Body of pancreas (tissue), 4 donors: Measurements from ENCODE around the gene ITIH4.

Experiments
- CTCF ChIP-seq, 7 experiments: fragments of 450-650 bp in 4 of 7; fragments of 200-600 bp in 3 of 7; sonication (generic) in 3 of 7; IDR thresholded peaks; one replicate each; pipeline ENCODE4 v1.5.1; 2016 to 2019; ENCODE audit warnings: antibody characterized with exemption in 7 of 7
- POLR2A ChIP-seq, 3 donors: fragments of 450-650 bp; IDR thresholded peaks; one replicate each; pipeline ENCODE4 v1.6.1; 2016; ENCODE audit warnings: antibody characterized with exemption in 3 of 3, mild to moderate bottlenecking in 2 of 3

- TF ChIP-seq CTCF (IDR thresholded peaks at IDR 0.05) (no peak), POLR2A (IDR thresholded peaks at IDR 0.05) (no peak)
Measured at GRCh38 chr3:52865994-52866393, 35.5 kb upstream of the ITIH4 start.
